D721Med (cell line): ENCODE measurements around the gene CTBP2.

Experiments used
- DNase-seq: peaks from one replicate; pipeline ENCODE4 v3.0.0; 2011; ENCODE audit warnings: low spot score; ENCODE audit not compliant: insufficient read length
- FAIRE-seq: peaks from 2 replicates; lab custom pipeline; 2011; peaks lifted over from hg19 to GRCh38; lab: Jason Lieb, UNC
- TF ChIP-seq, protein P1 (sequence below): IDR thresholded peaks from 2 replicates; pipeline ENCODE4 v1.5.1; 2012; ENCODE audit warnings: mild to moderate bottlenecking, control low read depth; ENCODE audit not compliant: insufficient read depth; ENCODE audit errors: missing control alignments

Gene CTBP2

DNA sequence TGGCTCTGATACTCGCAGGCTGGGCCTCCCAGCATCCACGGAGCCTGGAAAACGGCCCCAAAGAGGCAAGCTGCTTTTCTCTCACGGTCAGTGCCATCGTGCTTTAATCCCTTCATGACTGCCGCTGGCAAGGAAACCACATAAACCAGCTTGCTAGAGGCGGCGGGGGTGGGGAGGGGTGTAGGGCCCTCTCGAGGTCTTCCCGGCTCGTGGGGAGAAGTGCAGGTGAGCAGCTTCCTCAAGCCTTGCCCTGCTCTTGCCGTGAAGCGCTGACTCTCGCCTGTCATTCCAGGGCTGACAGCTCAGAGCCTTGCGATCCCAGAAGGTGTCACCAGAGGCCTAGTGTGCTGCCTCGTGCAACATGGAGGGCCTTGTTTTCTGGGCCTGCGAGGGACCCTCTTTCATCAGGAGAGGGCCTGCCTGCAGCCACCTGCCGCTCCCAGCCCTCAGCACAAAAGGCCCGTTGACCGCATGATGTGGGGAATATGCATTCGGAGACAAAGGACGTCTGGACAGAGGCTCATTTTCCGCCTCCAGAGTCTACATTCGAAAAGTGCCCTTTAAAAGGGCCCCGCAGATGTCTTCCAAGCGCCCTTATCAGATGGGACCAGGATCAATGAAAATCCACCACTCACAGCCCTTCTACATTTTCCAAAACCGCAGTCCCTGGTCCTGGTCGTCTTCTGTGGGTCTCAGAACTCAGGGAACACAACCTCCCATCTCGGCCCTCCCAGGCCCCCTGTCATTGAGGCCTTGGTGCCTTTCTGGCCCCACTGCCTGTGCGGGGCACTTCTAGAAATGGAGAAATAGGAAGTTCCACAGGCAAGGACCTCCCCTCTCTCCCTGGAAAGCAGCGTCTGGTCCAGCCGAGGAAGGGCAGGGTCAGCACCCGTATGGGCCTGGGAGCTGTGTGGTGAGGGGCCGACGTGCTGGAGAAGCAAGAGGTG, 159.7 kb downstream of the CTBP2 start:
- TF ChIP-seq, protein P1, sequence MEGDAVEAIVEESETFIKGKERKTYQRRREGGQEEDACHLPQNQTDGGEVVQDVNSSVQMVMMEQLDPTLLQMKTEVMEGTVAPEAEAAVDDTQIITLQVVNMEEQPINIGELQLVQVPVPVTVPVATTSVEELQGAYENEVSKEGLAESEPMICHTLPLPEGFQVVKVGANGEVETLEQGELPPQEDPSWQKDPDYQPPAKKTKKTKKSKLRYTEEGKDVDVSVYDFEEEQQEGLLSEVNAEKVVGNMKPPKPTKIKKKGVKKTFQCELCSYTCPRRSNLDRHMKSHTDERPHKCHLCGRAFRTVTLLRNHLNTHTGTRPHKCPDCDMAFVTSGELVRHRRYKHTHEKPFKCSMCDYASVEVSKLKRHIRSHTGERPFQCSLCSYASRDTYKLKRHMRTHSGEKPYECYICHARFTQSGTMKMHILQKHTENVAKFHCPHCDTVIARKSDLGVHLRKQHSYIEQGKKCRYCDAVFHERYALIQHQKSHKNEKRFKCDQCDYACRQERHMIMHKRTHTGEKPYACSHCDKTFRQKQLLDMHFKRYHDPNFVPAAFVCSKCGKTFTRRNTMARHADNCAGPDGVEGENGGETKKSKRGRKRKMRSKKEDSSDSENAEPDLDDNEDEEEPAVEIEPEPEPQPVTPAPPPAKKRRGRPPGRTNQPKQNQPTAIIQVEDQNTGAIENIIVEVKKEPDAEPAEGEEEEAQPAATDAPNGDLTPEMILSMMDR, result peak; percentile 33
- DNase-seq (no peak), FAIRE-seq (no peak)

DNA sequence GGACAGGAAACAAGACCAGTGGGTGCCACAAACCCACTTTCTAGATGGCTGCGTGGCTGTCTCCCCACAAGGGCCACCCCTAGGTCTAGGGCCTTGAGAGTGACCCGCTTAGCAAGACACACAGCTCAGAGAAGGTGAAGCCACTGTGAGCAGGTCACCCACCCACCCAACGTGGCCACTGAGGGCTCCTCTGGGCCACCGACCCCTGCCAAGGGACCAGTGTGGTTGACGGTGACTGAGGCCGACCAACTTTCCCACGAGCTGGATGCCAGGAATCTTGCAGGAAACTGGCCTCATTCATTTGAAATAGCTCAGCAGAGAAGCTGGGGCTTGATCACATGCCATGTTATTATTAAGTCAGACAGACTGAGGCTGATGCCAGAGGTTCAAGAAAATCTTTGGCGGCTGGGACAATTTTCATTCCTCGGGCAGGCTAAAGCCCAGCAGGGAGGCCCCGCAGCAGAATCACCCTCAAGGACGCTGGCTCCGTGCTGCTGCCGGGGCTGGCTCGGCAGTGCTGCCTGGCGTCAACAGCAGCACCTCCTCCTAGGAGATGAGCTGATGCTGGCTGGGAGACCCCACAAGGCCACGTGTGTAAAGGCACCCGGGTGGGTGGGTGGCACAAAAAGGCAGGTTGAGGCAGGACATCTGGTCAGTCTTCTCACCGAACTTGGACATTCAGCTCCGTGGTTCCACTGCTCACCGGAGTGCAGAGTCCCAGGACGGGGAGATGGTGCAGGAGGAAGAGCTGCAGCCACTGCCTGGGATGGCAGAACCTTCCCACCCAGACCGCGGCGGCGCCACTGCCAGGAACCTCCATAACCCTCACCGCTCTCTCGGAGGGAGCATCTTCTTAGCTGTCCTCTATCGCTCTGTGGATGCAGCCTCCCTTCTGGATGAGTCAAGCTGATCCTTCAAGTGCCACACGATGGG, 160.7 kb downstream of the CTBP2 start:
- TF ChIP-seq, protein P1, result no peak
- FAIRE-seq (no peak), DNase-seq (no peak)

DNA sequence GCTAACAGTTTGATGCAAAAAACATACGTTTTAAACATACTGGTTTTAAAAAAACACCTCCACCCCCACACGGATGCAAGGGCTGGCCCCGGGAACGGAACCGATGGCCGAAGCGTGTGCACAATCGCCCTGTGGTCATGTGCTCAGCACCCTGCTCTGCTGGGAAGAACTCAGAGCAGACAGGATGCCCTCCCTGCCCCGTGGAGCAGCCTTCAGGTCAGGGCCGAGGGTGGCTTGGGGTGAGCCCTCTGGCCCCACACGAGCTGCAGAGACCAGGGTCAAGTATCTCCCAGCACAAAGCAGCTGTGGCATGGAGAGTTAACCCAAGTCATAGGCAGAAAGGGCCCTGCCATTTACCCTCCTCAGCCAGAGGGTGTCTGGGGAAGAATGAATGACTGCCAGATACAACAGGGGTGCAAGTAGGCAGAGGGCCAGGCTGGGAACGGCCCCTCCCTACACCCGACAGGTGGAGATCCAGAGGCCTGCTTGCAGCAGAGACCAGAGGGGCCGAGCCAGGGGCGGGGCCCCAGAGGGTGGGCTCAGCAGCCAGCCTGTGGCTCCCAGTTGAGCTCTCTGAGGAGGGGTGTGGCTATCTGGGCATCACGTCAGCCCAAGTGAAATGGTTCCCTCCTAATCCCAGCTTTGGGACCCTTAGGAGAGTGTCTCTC, 161.6 kb downstream of the CTBP2 start:
- FAIRE-seq (no peak), DNase-seq (no peak)
- TF ChIP-seq, protein P1, result no peak

DNA sequence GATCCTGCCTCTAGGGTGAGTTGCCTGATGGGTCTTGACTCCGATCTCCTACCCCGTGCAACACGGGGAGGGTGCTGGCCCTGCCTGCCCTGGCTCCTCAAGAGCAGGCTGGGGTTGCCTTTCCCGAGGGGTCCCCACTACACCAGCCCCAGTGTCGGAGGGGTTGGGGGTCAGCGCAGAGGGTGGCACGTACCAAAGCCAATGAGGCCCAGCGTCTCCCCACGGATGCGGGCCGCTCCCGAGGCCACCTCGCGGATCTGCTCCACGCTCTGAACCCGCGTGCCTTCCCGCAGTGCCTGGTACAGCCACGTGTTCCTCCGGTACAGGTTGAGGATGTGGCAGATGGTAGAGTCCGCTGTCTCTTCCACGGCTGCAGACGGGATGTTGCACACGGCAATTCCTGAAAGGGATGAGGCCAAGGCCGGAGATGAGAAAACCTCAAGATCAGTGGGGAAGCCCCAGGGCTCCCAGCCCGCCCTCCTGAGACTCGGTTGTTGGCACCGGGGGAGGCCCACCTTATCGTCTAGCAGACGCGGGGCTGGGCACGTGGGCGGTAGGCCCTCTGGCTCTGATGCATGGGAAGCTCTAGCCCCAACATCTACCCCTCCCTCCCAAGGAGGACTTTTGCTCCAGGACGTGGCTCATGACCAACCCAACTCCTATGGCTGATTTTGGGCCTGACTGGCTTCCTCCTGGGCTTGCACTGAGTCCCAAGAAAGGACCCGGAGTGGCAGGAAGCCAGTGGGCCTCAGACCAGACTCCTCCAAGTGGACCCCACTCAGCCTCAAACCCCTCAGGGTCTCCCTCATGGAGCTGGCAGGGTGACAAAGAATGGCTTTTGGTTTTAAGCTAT, 162.4 kb downstream of the CTBP2 start:
- FAIRE-seq (no peak), DNase-seq (no peak)
- TF ChIP-seq, protein P1, result no peak

DNA sequence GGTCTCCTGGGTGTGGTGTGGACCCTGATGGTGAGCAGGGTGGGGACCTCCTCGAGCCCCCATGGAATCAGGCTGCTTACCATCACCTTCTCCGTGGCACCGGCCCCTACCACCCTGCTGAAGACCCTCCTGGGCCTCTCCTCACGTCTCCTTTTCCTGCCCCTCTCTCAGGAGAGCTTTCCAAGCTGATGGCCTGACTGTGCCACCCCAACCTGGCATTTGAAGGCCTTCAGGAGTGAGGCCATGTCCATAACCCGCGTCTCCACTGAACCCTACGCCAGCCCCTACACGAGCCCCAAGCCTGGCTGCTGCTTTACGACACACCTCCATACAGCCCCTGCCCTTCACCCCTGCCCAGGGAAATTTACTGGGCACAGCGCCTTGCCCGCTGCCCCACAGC, 163.1 kb downstream of the CTBP2 start:
- FAIRE-seq (no peak), DNase-seq (no peak)

More for the DNA sequence above, 163.1 kb downstream of the CTBP2 start:
- TF ChIP-seq, protein P1, result no peak
